Panc1 (cell line): Measurements from ENCODE around the gene MBTPS2. TPM values are rescaled to one million over a fixed set of nuclear protein-coding genes. Genes with fewer than 3 reads are reported as not detected.

Experiments
- ATAC-seq: fragments of 200-7000 bp; cut with Tn5 transposase; 2 replicates; pipeline ENCODE4 v1.9.1; 2020; ENCODE audit warnings: mild to moderate bottlenecking, moderate library complexity
- BruUV-seq: library from RNA; stranded (reverse); fragments of 400-500 nt; replicated peaks from 2 replicates; lab custom pipeline; 2021; lab: Mats Ljungman, UMichigan
- CTCF ChIA-PET: fragments of 300-600 bp; sonication (Branson Sonifier 250); formaldehyde crosslinking; loops from one replicate; lab custom pipeline; 2022; ENCODE audit warnings: antibody characterized with exemption; lab: Charles Lee
- POLR2A ChIA-PET: fragments of 300-600 bp; sonication (Branson Sonifier 250); formaldehyde crosslinking; loops from one replicate; lab custom pipeline; 2022; ENCODE audit warnings: antibody characterized with exemption; lab: Charles Lee
- DNase-seq: peaks from one replicate; pipeline ENCODE4 v3.0.0-alpha.2; 2010; ENCODE audit warnings: low read depth, low spot score
- H3K27ac ChIP-seq: 2 replicates; pipeline ENCODE4 v1.5.1; 2011; ENCODE audit warnings: mild to moderate bottlenecking, low read length, inconsistent platforms
- H3K27me3 ChIP-seq: fragments of 200-500 bp; sonication (Bioruptor generic); 2 replicates; pipeline ENCODE4 v1.6.0; 2014; ENCODE audit warnings: low read length, inconsistent platforms; ENCODE audit not compliant: control insufficient read depth, insufficient read depth
- H3K36me3 ChIP-seq: fragments of 200-500 bp; sonication (Bioruptor generic); 2 replicates; pipeline ENCODE4 v1.5.1; 2014; ENCODE audit warnings: inconsistent platforms, mild to moderate bottlenecking, low read length, moderate library complexity; ENCODE audit not compliant: control insufficient read depth, insufficient read depth
- H3K4me1 ChIP-seq: 2 replicates; pipeline ENCODE4 v1.5.1; 2011; ENCODE audit warnings: inconsistent platforms, mild to moderate bottlenecking, low read length, moderate library complexity; ENCODE audit not compliant: control insufficient read depth, insufficient read depth
- H3K4me3 ChIP-seq, 2 experiments: 2 replicates each; pipeline ENCODE4 v1.5.1; 2011 to 2012; ENCODE audit warnings: low read depth in 2 of 2, low read length in 2 of 2, mild to moderate bottlenecking in 2 of 2, inconsistent platforms in 1 of 2, moderate library complexity in 1 of 2
- H3K9me3 ChIP-seq: fragments of 200-500 bp; sonication (Bioruptor generic); 2 replicates; pipeline ENCODE4 v1.5.1; 2014; ENCODE audit warnings: low read depth, mild to moderate bottlenecking, inconsistent platforms, low read length, moderate library complexity; ENCODE audit not compliant: control insufficient read depth, insufficient read depth
- POLR2AphosphoS5 ChIP-seq: IDR thresholded peaks from 2 replicates; pipeline ENCODE4 v1.6.1; 2012; ENCODE audit warnings: mild to moderate bottlenecking, low read depth, low read length, moderate library complexity
- REST ChIP-seq, 2 experiments: IDR thresholded peaks; 2 replicates each; pipeline ENCODE4 v1.6.1; 2011 to 2012; ENCODE audit warnings: low read depth in 2 of 2, control low read depth in 1 of 2, low read length in 1 of 2, mild to moderate bottlenecking in 1 of 2, moderate library complexity in 1 of 2; ENCODE audit not compliant: insufficient read depth in 1 of 2
- SIN3A ChIP-seq: IDR thresholded peaks from 2 replicates; pipeline ENCODE4 v1.6.1; 2012; ENCODE audit warnings: low read depth, mild to moderate bottlenecking, low read length, moderate library complexity, borderline replicate concordance; ENCODE audit not compliant: insufficient read depth
- TCF7L2 ChIP-seq: IDR thresholded peaks from 2 replicates; pipeline ENCODE4 v1.6.1; 2011; ENCODE audit warnings: mild to moderate bottlenecking, low read depth, low read length, inconsistent platforms
- in situ Hi-C: cut with HindIII; loops from 2 replicates; pipeline ENCODE4 v1.10.0; 2016; ENCODE audit warnings: low sequenced_read_pairs, low pct_unique_long_range_greater_than_20kb
- intact Hi-C: fragments of 100-400 bp; cut with micrococcal nuclease; formaldehyde crosslinking; loops from one replicate; pipeline ENCODE4 v1.10.0; 2022; ENCODE audit not compliant: unreplicated experiment
- total RNA-seq: library from RNA; stranded (reverse); gene quantifications from one replicate; pipeline ENCODE4 v1.2.1, GENCODE V29; 2021; ENCODE audit not compliant: unreplicated experiment
- TF ChIP-seq, protein P1 (sequence below): fragments of 450-650 bp; IDR thresholded peaks from 2 replicates; pipeline ENCODE4 v1.5.1; 2017; ENCODE audit warnings: mild to moderate bottlenecking

Gene MBTPS2
- total RNA-seq, 1 experiment from 2014 or later = 13.5 TPM

- CTCF ChIA-PET = no interaction called here
- Histone ChIP-seq H3K36me3 (no peaks in the 10 kb centered on the region; the same call in 1 of the 2 replicates), H3K27me3 (no peaks in the 10 kb centered on the region), H3K4me1 (no peaks in the 10 kb centered on the region), H3K9me3 (no peaks in the 10 kb centered on the region), H3K27ac (peak overlapping the region; percentile 73), H3K4me3 (peak overlapping the region; percentile 58 to 64)
- TF ChIP-seq, protein P1, sequence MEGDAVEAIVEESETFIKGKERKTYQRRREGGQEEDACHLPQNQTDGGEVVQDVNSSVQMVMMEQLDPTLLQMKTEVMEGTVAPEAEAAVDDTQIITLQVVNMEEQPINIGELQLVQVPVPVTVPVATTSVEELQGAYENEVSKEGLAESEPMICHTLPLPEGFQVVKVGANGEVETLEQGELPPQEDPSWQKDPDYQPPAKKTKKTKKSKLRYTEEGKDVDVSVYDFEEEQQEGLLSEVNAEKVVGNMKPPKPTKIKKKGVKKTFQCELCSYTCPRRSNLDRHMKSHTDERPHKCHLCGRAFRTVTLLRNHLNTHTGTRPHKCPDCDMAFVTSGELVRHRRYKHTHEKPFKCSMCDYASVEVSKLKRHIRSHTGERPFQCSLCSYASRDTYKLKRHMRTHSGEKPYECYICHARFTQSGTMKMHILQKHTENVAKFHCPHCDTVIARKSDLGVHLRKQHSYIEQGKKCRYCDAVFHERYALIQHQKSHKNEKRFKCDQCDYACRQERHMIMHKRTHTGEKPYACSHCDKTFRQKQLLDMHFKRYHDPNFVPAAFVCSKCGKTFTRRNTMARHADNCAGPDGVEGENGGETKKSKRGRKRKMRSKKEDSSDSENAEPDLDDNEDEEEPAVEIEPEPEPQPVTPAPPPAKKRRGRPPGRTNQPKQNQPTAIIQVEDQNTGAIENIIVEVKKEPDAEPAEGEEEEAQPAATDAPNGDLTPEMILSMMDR = no peak
- no peak for TF ChIP-seq REST (IDR thresholded peaks at IDR 0.05; ENCODE audit: insufficient read depth in 1 of 2, low read depth in 2 of 2, low read length in 1 of 2)
- no peak for TF ChIP-seq TCF7L2
- no peak for TF ChIP-seq SIN3A
- TF ChIP-seq POLR2AphosphoS5 = no peak
- BruUV-seq = no TSS peak
- no peak for DNase-seq
- in situ Hi-C loops = no loop called here
- intact Hi-C loops = loop anchor here (2.0 kb wide), 1 partner anchor 106 kb away; no protein-coding TSS in a partner anchor
- POLR2A ChIA-PET = no interaction called here
- no peak for ATAC-seq
These were observed 482 bp upstream of the MBTPS2 start for GRCh38 chrX:21838937-21839333.

- Histone ChIP-seq H3K36me3 (peaks cover 3% of the 10 kb centered on the region), H3K9me3 (no peaks in the 10 kb centered on the region), H3K27me3 (no peaks in the 10 kb centered on the region), H3K4me1 (no peaks in the 10 kb centered on the region), H3K4me3 (peak overlapping the region; percentile 58 to 64), H3K27ac (peak overlapping the region; percentile 81)
- CTCF ChIA-PET = interaction anchor here (0.6 to 0.9 kb wide), 2 partner anchors 145 to 166 kb away, joined by 4 to 10 read pairs; no protein-coding TSS in a partner anchor
- in situ Hi-C loops = no loop called here
- TF ChIP-seq SIN3A (no peak), REST (IDR thresholded peaks at IDR 0.05; ENCODE audit: insufficient read depth in 1 of 2, low read depth in 2 of 2, low read length in 1 of 2) (no peak), POLR2AphosphoS5 (no peak), TCF7L2 (no peak)
- TF ChIP-seq, protein P1 = no peak
- intact Hi-C loops = no loop called here
- no peak for DNase-seq
- ATAC-seq = no peak
- TSS peak; percentile 89 for BruUV-seq
- POLR2A ChIA-PET = interaction anchor here (0.6 kb wide), 1 partner anchor 433 kb away, joined by 4 read pairs; no protein-coding TSS in a partner anchor
These were observed 752 bp downstream of the MBTPS2 start for GRCh38 chrX:21840193-21840545.
